Measurements from ENCODE around the gene DGKH.

Gene DGKH

GRCh38 chr13:42215578-42216421 lies 167.4 kb downstream of the DGKH start:
- Histone ChIP-seq H4K20me1 (ENCODE audit: insufficient read depth, low read length) (no peaks in the 10 kb centered on the region), H2AFZ (ENCODE audit: low read length) (no peak overlapping the region), H3K79me2 (ENCODE audit: insufficient read depth, low read length) (no peaks in the 10 kb centered on the region), H3K36me3 (ENCODE audit: insufficient read depth, low read length) (peaks cover 15% of the 10 kb centered on the region; the same call in 1 of the 2 replicates), H3K27ac (ENCODE audit: low read depth, low read length, poor library complexity, severe bottlenecking) (no peak overlapping the region), H3K27me3 (ENCODE audit: insufficient read depth, low read length) (no peaks in the 10 kb centered on the region), H3K4me2 (ENCODE audit: low read length) (no peak overlapping the region), H3K9ac (ENCODE audit: low read length) (no peak overlapping the region; the same call in 1 of the 2 replicates), H3K4me3 (ENCODE audit: low read depth, low read length, poor library complexity, severe bottlenecking) (no peak overlapping the region), H3F3A (ENCODE audit: insufficient read depth, low read length) (no peaks in the 10 kb centered on the region), H3K9me3 (ENCODE audit: low read length) (no peaks in the 10 kb centered on the region), H3K9me2 (ENCODE audit: low read depth, low read length) (no peaks in the 10 kb centered on the region), H3K4me1 (ENCODE audit: insufficient read depth, low read length, severe bottlenecking) (no peaks in the 10 kb centered on the region)
- TF ChIP-seq EZH2 (IDR thresholded peaks at IDR 0.05; ENCODE audit: borderline replicate concordance, low read length) (no peak), CTCF (IDR thresholded peaks at IDR 0.05; ENCODE audit: low read length) (peak; percentile 87)

DNA sequence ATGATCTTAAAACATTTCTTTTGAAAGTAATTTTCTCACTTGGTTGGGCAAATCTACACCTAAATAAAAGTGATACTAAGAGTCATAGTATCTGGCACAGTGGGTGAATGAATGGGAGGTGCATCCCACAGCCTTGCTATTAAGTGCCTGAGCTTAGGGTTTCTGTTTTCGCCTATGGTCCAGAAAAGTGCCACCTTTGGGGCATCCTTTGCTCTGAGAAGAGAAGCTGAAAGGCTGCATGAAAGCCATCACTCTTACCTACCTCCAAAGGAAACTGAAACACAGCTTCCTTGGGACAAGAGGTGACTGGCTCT lies 167.9 kb downstream of the DGKH start:
- Histone ChIP-seq H4K20me1 (ENCODE audit: insufficient read depth, low read length) (no peaks in the 10 kb centered on the region), H3K27ac (ENCODE audit: low read depth, low read length, poor library complexity, severe bottlenecking) (no peak overlapping the region), H3F3A (ENCODE audit: insufficient read depth, low read length) (no peaks in the 10 kb centered on the region), H3K4me1 (ENCODE audit: insufficient read depth, low read length, severe bottlenecking) (no peaks in the 10 kb centered on the region), H3K4me3 (ENCODE audit: low read depth, low read length, poor library complexity, severe bottlenecking) (no peak overlapping the region), H3K36me3 (ENCODE audit: insufficient read depth, low read length) (peaks cover 14% of the 10 kb centered on the region; the same call in 1 of the 2 replicates), H3K4me2 (ENCODE audit: low read length) (no peak overlapping the region), H2AFZ (ENCODE audit: low read length) (no peak overlapping the region), H3K27me3 (ENCODE audit: insufficient read depth, low read length) (no peaks in the 10 kb centered on the region), H3K9me3 (ENCODE audit: low read length) (no peaks in the 10 kb centered on the region), H3K9me2 (ENCODE audit: low read depth, low read length) (no peaks in the 10 kb centered on the region), H3K9ac (ENCODE audit: low read length) (no peak overlapping the region), H3K79me2 (ENCODE audit: insufficient read depth, low read length) (no peaks in the 10 kb centered on the region)
- TF ChIP-seq CTCF (IDR thresholded peaks at IDR 0.05; ENCODE audit: low read length) (no peak), EZH2 (IDR thresholded peaks at IDR 0.05; ENCODE audit: borderline replicate concordance, low read length) (no peak)

DNA sequence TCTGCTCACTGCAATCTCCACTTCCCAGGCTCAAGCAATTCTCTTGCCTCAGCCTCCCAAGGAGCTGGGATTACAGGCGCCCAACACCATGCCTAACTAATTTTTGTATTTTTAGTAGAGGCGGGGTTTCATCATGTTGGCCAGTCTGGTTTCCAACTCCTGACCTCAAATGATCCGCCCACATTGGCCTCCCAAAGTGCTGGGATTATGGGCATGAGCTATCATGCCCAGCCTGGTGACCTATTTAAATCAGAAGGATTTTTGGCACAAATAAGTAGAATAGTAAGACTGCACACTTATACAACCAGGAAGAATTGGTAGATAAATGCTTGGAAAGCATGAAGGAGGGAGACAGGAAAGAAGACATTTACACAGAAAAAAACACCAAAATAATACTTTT lies 170.1 kb downstream of the DGKH start:
- Histone ChIP-seq H3K4me2 (ENCODE audit: low read length) (no peak overlapping the region), H3K9me3 (ENCODE audit: low read length) (no peaks in the 10 kb centered on the region), H3F3A (ENCODE audit: insufficient read depth, low read length) (no peaks in the 10 kb centered on the region), H3K4me3 (ENCODE audit: low read depth, low read length, poor library complexity, severe bottlenecking) (no peak overlapping the region), H3K4me1 (ENCODE audit: insufficient read depth, low read length, severe bottlenecking) (no peaks in the 10 kb centered on the region), H3K9me2 (ENCODE audit: low read depth, low read length) (no peaks in the 10 kb centered on the region), H3K79me2 (ENCODE audit: insufficient read depth, low read length) (no peaks in the 10 kb centered on the region), H3K27ac (ENCODE audit: low read depth, low read length, poor library complexity, severe bottlenecking) (no peak overlapping the region), H3K36me3 (ENCODE audit: insufficient read depth, low read length) (peaks cover 17% of the 10 kb centered on the region; the same call in 1 of the 2 replicates), H3K9ac (ENCODE audit: low read length) (no peak overlapping the region), H4K20me1 (ENCODE audit: insufficient read depth, low read length) (no peaks in the 10 kb centered on the region), H3K27me3 (ENCODE audit: insufficient read depth, low read length) (no peaks in the 10 kb centered on the region), H2AFZ (ENCODE audit: low read length) (no peak overlapping the region)
- TF ChIP-seq CTCF (IDR thresholded peaks at IDR 0.05; ENCODE audit: low read length) (no peak), EZH2 (IDR thresholded peaks at IDR 0.05; ENCODE audit: borderline replicate concordance, low read length) (no peak)
